ENCODE measurements around the gene GZF1.

The GZF1 gene

DNA sequence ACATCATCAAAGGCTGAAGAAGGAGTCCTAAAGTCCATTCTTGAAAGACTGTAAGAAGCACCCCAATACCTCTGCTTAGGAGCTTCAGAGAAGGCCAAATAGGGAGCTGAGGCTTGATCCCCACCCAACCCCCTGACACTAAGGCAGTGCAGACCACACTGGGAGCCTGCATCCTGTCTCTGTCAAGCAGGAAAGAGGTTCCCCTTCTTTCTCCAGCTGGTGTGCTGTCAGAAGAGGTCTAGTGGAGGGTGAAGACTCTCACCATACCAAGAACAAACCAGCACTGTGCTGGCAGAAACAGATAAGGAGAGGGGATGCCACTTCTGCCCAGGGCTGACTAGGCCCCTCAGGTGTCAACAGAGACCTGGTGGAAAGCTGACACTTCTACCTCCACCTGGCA, 19.9 kb downstream of the GZF1 start:
- H3K9me3 ChIP-seq (replicated peaks in 1 of 11), result peaks cover 0 to 24% (median 12%) of the 10 kb centered on the region in 11 experiments; a peak in 9 of 22 replicates
- H3K36me3 ChIP-seq, result peaks cover 79 to 99% (median 89%) of the 10 kb centered on the region in 11 experiments
- H3K9ac ChIP-seq, result no peak overlapping the region
- TF ChIP-seq Cebpa-rat (IDR thresholded peaks at IDR 0.05), result no peak
- H3K4me2 ChIP-seq, result peak overlapping the region in 8 of 11 experiments; percentile 7 to 33 (median 17); a peak in 9 of 22 replicates
- peaks cover 0 to 10% (median 0%) of the 10 kb centered on the region in 11 experiments; a peak in 2 of 22 replicates for H4K20me1 ChIP-seq
- no peak overlapping the region for H3K4me3 ChIP-seq
- no peaks in the 10 kb centered on the region for H3K27me3 ChIP-seq
- no peak overlapping the region for H3K27ac ChIP-seq
- H3K4me1 ChIP-seq, result peaks cover 6 to 16% (median 11%) of the 10 kb centered on the region in 10 experiments; a peak in 17 of 20 replicates

DNA sequence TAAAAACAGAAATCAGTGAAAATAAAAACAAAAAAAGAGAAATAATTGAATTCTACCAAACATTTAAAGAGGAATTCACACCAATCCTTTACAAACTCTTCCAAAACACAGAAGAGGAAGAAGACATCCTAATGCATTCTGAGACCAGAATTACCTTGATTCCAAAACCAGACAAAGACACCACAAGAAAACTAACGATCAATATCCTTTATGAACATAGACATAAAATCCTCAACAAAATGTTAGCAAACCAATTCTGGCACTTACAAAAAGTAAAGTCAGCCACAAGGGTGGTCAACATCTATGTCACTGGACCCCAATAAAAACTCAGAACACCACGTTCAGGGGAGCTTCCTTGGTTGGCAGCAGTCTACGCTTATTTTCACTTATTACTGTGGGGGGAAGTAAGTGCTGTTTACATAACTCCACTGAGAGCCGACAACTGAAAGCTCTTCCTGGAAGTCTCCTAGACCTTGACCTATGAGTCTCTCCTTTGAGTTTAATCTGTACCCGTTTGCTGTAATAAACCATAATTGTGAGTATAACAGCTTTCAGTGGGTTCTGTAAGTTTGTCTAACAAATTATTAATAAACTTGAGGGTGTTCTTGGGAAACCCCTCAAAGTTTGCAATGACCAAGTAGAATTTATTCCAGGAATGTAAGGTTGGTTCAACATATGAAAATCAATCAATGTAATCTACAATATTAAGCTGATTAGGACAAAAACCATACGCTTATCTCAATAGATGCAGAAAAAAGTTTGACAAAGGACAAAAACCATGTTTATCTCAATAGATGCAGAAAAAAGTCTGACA, 24.5 kb downstream of the GZF1 start:
- peaks cover 0 to 17% (median 0%) of the 10 kb centered on the region in 11 experiments; a peak in 2 of 22 replicates for H4K20me1 ChIP-seq
- H3K27me3 ChIP-seq, result no peaks in the 10 kb centered on the region
- H3K4me3 ChIP-seq, result no peak overlapping the region
- peaks cover 6 to 15% (median 11%) of the 10 kb centered on the region in 10 experiments; a peak in 17 of 20 replicates for H3K4me1 ChIP-seq
- H3K9me3 ChIP-seq (replicated peaks in 1 of 11), result peaks cover 0 to 33% (median 13%) of the 10 kb centered on the region in 11 experiments; a peak in 9 of 22 replicates
- peaks cover 81 to 99% (median 85%) of the 10 kb centered on the region in 11 experiments for H3K36me3 ChIP-seq
- no peak overlapping the region for H3K9ac ChIP-seq
- no peak overlapping the region for H3K4me2 ChIP-seq
- TF ChIP-seq Cebpa-rat (IDR thresholded peaks at IDR 0.05), result no peak
- no peak overlapping the region for H3K27ac ChIP-seq

DNA sequence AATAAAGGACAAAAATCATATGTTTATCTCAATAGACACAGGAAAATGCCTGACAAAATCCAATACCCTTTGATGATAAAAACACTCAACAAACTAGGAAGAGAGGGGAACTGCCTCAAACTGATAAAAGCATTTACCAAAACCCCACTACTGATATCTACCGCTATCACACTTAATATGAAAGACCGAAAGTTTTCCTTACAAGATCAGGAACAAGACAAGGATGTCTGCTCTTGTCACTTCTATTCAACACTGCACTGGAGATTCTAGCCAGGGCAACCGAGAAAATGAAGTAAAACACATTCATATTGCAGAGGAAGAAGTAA, 25.1 kb downstream of the GZF1 start:
- Histone ChIP-seq H3K36me3 (peaks cover 81 to 100% (median 89%) of the 10 kb centered on the region in 11 experiments), H3K4me2 (no peak overlapping the region), H3K27ac (no peak overlapping the region), H4K20me1 (peaks cover 0 to 11% (median 0%) of the 10 kb centered on the region in 11 experiments; a peak in 2 of 22 replicates), H3K9ac (no peak overlapping the region), H3K27me3 (no peaks in the 10 kb centered on the region), H3K4me3 (no peak overlapping the region), H3K4me1 (peaks cover 1 to 10% (median 6%) of the 10 kb centered on the region in 10 experiments; a peak in 17 of 20 replicates), H3K9me3 (replicated peaks in 1 of 11) (peaks cover 0 to 33% (median 13%) of the 10 kb centered on the region in 11 experiments; a peak in 9 of 22 replicates)
- TF ChIP-seq Cebpa-rat (IDR thresholded peaks at IDR 0.05), result no peak

DNA sequence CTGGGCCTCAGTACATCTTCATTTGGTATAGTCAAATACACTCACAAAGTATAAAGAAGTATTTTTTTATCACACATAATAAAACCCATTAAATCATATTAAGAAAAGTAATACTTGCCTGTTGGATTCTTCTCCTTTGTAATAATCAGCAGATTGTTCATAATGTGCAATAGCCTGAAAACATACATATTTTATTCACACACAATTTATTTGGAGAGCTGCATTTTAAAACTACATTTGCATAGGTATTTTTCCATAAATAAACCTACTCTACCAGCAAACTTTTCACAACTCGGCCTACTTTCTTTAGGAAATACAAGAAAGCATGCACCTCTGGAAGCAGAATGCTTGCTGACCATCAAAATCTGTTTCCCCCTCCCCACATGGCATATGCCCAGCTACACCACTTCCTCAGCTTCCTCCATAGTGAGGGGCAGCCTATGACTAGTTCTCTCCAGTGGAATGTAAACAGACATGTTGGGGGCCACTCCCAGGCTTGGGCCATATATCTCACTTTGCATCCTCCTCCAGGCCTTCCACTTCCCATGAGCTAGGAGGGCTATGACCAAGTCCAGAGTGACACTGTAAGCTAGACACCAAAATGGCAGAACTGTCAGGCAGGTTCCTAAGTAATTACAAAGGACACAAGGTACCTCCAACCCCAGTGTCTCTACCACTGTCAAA, 28.3 kb downstream of the GZF1 start:
- Histone ChIP-seq H3K4me2 (no peak overlapping the region), H3K9me3 (replicated peaks in 1 of 11) (peaks cover 0 to 15% (median 0%) of the 10 kb centered on the region in 11 experiments; a peak in 3 of 22 replicates), H3K36me3 (peaks cover 82 to 100% (median 92%) of the 10 kb centered on the region in 11 experiments), H4K20me1 (peaks cover 0 to 21% (median 0%) of the 10 kb centered on the region in 11 experiments; a peak in 2 of 22 replicates), H3K27me3 (no peaks in the 10 kb centered on the region), H3K4me1 (no peaks in the 10 kb centered on the region), H3K27ac (no peak overlapping the region), H3K4me3 (no peak overlapping the region), H3K9ac (no peak overlapping the region)
- TF ChIP-seq Cebpa-rat (IDR thresholded peaks at IDR 0.05), result no peak

DNA sequence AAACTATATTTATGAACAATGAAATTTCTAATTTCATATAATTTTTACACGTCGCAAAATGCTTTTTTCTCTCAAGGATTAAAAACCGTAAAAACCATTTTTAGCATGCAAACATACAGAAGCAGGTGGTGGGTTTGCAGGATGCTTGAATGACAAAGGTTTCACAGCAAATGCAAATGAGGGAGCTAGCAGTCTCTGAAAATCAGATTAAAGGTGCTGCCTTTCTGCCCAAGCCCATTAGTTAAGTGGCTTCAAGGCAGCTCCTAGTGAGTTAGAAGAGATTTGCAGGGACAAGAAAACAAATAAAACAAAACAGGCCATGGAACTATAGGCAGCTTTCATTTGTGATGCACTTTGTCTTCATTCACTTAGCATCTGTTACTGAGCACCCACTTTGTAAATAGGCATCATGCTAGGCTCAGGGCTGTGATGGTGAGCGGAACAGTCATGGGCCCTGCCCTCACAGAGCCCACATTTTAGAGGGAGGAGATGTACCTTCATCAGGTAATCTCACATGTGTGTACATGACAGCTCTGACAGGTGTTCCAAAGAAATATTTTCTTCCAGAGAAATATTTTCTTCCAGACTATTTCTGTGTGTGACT, 29.8 kb downstream of the GZF1 start:
- no peak overlapping the region for H3K27ac ChIP-seq
- H3K4me2 ChIP-seq, result no peak overlapping the region
- H3K9ac ChIP-seq, result no peak overlapping the region
- peaks cover 0 to 10% (median 0%) of the 10 kb centered on the region in 11 experiments; a peak in 1 of 22 replicates for H3K9me3 ChIP-seq (replicated peaks in 1 of 11)
- peaks cover 0 to 25% (median 0%) of the 10 kb centered on the region in 11 experiments; a peak in 3 of 22 replicates for H4K20me1 ChIP-seq
- peaks cover 0 to 1% (median under 1%) of the 10 kb centered on the region in 10 experiments; a peak in 11 of 20 replicates for H3K4me1 ChIP-seq
- no peak for TF ChIP-seq Cebpa-rat (IDR thresholded peaks at IDR 0.05)
- no peaks in the 10 kb centered on the region for H3K27me3 ChIP-seq
- H3K36me3 ChIP-seq, result peaks cover 74 to 96% (median 84%) of the 10 kb centered on the region in 11 experiments
- no peak overlapping the region for H3K4me3 ChIP-seq

DNA sequence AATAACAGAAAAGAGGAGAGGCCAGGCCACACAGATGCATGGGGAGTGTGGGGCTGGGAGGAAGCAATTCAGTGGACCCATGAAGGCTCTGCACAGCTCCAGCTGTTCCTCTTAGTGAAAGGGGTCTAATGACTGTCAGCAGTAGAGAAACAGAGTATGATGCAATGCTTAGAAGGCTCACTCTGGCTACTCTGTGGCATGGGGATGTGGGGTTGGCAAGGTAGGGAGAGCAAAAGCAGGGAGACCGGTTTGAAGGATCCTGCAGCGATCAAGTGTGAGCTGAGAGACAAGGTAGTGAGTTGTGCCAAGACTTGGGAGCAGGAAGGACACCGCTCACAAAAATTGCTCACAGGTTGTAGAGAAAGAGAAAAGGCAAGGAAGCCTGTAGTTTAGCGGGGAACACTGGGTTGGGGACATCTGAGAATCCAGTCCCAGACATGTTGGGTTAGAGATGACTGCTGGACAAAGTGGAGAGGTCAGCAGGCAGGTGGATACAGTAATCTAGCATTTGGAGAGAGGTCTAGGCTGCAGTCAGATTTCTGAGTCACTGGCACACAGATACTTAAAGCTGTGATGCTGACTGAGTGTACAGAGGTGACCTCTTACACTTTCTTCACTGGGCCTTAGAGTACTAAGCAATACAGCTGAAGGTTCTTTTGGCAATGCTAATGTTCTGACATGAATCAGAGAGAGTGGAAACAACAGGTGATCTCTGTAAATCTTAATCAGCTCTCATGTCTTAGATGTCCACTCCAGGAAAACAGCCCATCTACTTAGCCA, 32.2 kb downstream of the GZF1 start:
- TF ChIP-seq Cebpa-rat (IDR thresholded peaks at IDR 0.05), result peak in 1 of 11 experiments; percentile 18; a peak in 2 of 22 replicates
- Histone ChIP-seq H3K4me1 (peaks cover 16 to 25% (median 24%) of the 10 kb centered on the region in 10 experiments), H3K27me3 (no peaks in the 10 kb centered on the region), H3K36me3 (peaks cover 55 to 76% (median 64%) of the 10 kb centered on the region in 11 experiments), H3K9ac (no peak overlapping the region), H3K4me3 (no peak overlapping the region), H3K27ac (no peak overlapping the region), H3K9me3 (replicated peaks in 1 of 11) (no peaks in the 10 kb centered on the region), H3K4me2 (no peak overlapping the region), H4K20me1 (peaks cover 0 to 36% (median 0%) of the 10 kb centered on the region in 11 experiments; a peak in 6 of 22 replicates)

DNA sequence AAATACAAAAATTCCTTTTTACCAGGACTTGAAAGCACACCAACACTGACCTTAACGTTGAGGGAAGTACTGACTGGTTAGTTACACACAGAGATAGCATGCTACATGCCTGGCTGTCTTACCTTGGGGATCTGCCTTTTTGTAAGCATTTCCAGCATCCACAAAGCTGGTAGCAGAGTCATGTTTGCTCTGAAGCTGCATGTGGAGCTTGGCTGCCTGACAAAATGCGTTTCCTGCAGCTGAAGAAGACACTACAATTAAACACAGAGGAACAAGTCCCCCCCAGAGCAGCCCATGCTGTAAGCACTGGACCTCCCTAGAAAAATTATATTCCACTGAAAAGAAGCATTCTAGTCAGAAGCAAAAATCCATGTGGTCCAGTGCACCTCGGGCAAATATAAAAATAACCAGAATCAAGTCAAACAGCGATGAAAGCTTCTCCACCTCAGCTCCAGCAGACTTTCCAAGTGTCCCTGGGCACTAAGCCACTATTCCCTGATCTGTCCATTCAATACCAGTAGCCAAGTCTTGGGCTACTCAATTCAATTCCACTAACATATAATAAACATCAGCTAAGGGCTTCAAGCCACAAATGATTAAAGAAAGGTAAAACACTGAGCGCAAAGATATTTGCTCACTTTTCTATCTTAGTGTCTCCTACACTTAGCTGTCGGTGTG, 35.1 kb downstream of the GZF1 start:
- TF ChIP-seq Cebpa-rat (IDR thresholded peaks at IDR 0.05), result no peak
- Histone ChIP-seq H4K20me1 (peaks cover 0 to 41% (median 3%) of the 10 kb centered on the region in 11 experiments; a peak in 6 of 22 replicates), H3K27ac (peak overlapping the region in 8 of 11 experiments; percentile 6 to 66 (median 52); a peak in 6 of 22 replicates), H3K27me3 (no peaks in the 10 kb centered on the region), H3K9me3 (replicated peaks in 1 of 11) (no peaks in the 10 kb centered on the region), H3K4me3 (no peak overlapping the region), H3K9ac (peak overlapping the region in 4 of 11 experiments; percentile 6 to 60 (median 52); a peak in 4 of 22 replicates), H3K36me3 (peaks cover 47 to 67% (median 60%) of the 10 kb centered on the region in 11 experiments), H3K4me2 (peak overlapping the region in 7 of 11 experiments; percentile 46 to 80 (median 68); a peak in 12 of 22 replicates), H3K4me1 (peaks cover 24 to 40% (median 35%) of the 10 kb centered on the region in 10 experiments)
